Measurements from ENCODE around the gene TERB1.

DNA sequence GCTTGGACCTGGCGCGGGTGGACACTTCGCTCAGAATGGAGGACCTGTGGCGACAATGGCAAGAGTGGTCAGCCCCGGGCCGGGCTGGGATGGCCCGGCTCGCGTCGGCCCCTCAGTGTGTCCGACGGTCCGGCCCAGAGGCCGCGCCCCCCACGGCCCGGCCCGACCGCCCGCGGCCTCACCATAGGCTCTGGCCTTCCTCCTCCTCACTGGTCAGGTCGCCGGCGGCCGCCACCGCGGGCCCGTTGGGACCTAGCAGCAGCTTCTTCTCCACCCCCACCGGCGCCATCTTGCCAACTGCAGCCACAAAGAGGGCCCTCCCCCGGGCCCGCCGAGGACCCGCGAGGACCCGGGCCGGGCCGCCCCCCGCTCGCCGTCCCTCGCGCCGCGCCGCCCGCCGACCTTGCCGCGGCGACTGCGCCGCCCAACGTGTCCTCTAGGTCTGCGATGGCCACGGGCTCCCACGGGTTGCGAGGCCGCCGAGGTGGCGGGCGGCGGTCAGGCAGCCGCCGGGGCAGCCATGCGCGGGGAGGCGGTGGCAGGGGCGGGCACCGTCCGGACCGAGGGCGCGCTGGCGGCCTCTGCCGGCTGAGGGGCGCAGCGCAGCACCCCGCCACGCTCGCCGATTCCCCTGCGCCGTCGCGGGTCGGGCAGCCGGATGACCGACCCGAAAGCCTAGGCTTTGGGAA is 49.9 kb downstream of the TERB1 start, which contains the start of gene DYNC1LI2:
- TF ChIP-seq CTCF (IDR thresholded peaks at IDR 0.05; ENCODE audit: extremely low read depth in 1 of 2, insufficient read depth in 1 of 2, low read depth in 1 of 2, low read length in 2 of 2), result peak; percentile 76 to 86
- peak; percentile 59 for TF ChIP-seq POLR2AphosphoS5 (IDR thresholded peaks at IDR 0.05; ENCODE audit: insufficient read depth, low read depth, low read length)
- TF ChIP-seq POLR2A (IDR thresholded peaks at IDR 0.05; ENCODE audit: low read depth, low read length), result peak; percentile 59
- TF ChIP-seq FOS (IDR thresholded peaks at IDR 0.05; ENCODE audit: borderline replicate concordance, insufficient read depth, low read length), result no peak
- no peak for TF ChIP-seq MAX (IDR thresholded peaks at IDR 0.05; ENCODE audit: insufficient read depth, insufficient read length)

All from endothelial cell of umbilical vein (primary cell).